Adrenal gland (tissue), 12 donors: Measurements from ENCODE around the gene CATSPER4. TPM values are rescaled to one million over a fixed set of nuclear protein-coding genes. Genes with fewer than 3 reads are reported as not detected.

Experiments
- DNase-seq, 7 donors: peaks; one replicate each; pipeline ENCODE4 v3.0.0-alpha.2; 2019 to 2020
- H3K27ac ChIP-seq, 5 donors: fragments of 200-600 bp; sonication (generic) in 4 of 5; 1 replicate in 3 of 5; 2 replicates in 2 of 5; pipeline versions ENCODE4 v1.5.1 to v1.8.0; 2016 to 2020; ENCODE audit warnings: mild to moderate bottlenecking in 1 of 5
- H3K27me3 ChIP-seq: fragments of 200-600 bp; 2 replicates; pipeline ENCODE4 v1.8.0; 2021
- H3K36me3 ChIP-seq, 2 donors: fragments of 200-600 bp; replicated peaks in 1 of 2; 1 replicate in 1 of 2; 2 replicates in 1 of 2; pipeline versions ENCODE4 v1.5.1 to v1.8.0; 2018 to 2022
- H3K4me1 ChIP-seq, 2 donors: fragments of 200-600 bp; replicated peaks in 1 of 2; 1 replicate in 1 of 2; 2 replicates in 1 of 2; pipeline versions ENCODE4 v1.5.1 to v1.8.0; 2018 to 2021
- H3K4me3 ChIP-seq, 4 donors: fragments of 200-600 bp; sonication (generic) in 3 of 4; one replicate each; pipeline ENCODE4 v1.5.1; 2016 to 2018
- H3K9me3 ChIP-seq, 3 donors: fragments of 200-600 bp; sonication (generic) in 1 of 3; replicated peaks in 1 of 3; 1 replicate in 2 of 3; 2 replicates in 1 of 3; pipeline versions ENCODE4 v1.5.1 to v1.8.0; 2016 to 2021
- POLR2A ChIP-seq, 2 donors: fragments of 450-650 bp; IDR thresholded peaks; one replicate each; pipeline ENCODE4 v1.6.1; 2017; ENCODE audit warnings: antibody characterized with exemption in 2 of 2, mild to moderate bottlenecking in 2 of 2, moderate library complexity in 1 of 2
- WGBS, 4 donors: extraction: QIAGEN DNeasy Blood & Tissue Kit in 2 of 4; methylation state at CpG; one replicate each; pipeline versions ENCODE4 v1.1.5 to v1.1.7; 2013 to 2017; 5-methylcytosine and 5-hydroxymethylcytosine counted together
- intact Hi-C, 2 donors: fragments of 100-400 bp; cut with DNase I; formaldehyde crosslinking; loops; one replicate each; pipeline versions ENCODE4 v1.14.1 to v1.15.0; 2022 to 2023
- polyA plus RNA-seq, 3 donors: library from polyadenylated mRNA; stranded (reverse); fragments of 200-250 nt in 2 of 3; fragments of 350-450 nt in 1 of 3; fragmentation: Illumina TruSeq in 1 of 3; extraction: RNeasy Lipid Tissue Mini Kit (QIAGEN cat#74804) in 1 of 3; gene quantifications; one replicate each; pipeline ENCODE4 v1.2.3, GENCODE V29; 2013 to 2014
- total RNA-seq, 9 donors: library from RNA; depleted of rRNA in 4 of 9; stranded (reverse); fragments of >200 nt in 4 of 9; fragments of 120-200 nt in 1 of 9; fragmentation: NEBNext Ultra II Directional in 1 of 9; extraction: Animal tissue kit (Norgen Biotek cat#: 25700) in 1 of 9; gene quantifications; one replicate each; pipeline versions ENCODE4 v1.1.0 to v1.2.4, GENCODE V29; 2013 to 2023
- TF ChIP-seq, protein P1 (sequence below), 6 experiments: fragments of 450-650 bp in 4 of 6; fragments of 200-600 bp in 2 of 6; sonication (generic) in 1 of 6; IDR thresholded peaks; 1 replicate in 5 of 6; 2 replicates in 1 of 6; pipeline versions ENCODE4 v1.5.1 to v1.8.0; 2016 to 2021; ENCODE audit warnings: antibody characterized with exemption in 6 of 6, mild to moderate bottlenecking in 2 of 6, moderate library complexity in 1 of 6
- donor health status: healthy with polysubstance abuse.
- donor health status: Bipolar disorder and iron deficiency.
- donor health status: DM: yes; HTN: yes; CAD: no.
- donor health status: DM: no; HTN: no; CAD: no.
- donor health status: DM: no; HTN: no; CAD: no.
- donor health status: DM: yes; HTN: yes; CAD: no.

CATSPER4 gene
- total and polyA plus RNA-seq, 12 donors, result not detected

DNA sequence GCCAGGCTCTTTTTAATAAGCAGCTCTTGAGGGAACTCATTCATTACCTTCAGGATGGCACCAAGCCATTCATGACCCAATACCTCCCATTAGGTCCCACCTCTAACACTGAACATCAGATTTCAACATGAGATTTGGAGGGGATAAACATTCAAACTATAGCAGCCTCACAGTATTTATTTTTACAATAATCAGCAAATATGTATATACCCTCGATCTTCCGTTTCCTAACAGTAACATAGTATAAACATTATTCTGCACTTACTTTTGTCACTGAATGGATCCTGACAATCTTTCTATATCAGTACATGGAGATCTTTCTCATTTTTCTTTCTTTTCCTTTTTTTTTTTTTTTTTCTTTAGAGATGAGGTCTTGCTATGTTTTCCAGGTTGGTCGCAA is 5.4 kb downstream of the CATSPER4 start:
- Histone ChIP-seq H3K27ac (no peak overlapping the region), H3K36me3 (no peaks in the 10 kb centered on the region), H3K27me3 (no peaks in the 10 kb centered on the region), H3K9me3 (no peaks in the 10 kb centered on the region), H3K4me3 (no peak overlapping the region), H3K4me1 (no peaks in the 10 kb centered on the region)
- DNase-seq, result no peak
- WGBS, 4 donors, result 55 to 81% (median 71%) methylated on average over 3 of the region's 3 CpGs
- TF ChIP-seq, protein P1, sequence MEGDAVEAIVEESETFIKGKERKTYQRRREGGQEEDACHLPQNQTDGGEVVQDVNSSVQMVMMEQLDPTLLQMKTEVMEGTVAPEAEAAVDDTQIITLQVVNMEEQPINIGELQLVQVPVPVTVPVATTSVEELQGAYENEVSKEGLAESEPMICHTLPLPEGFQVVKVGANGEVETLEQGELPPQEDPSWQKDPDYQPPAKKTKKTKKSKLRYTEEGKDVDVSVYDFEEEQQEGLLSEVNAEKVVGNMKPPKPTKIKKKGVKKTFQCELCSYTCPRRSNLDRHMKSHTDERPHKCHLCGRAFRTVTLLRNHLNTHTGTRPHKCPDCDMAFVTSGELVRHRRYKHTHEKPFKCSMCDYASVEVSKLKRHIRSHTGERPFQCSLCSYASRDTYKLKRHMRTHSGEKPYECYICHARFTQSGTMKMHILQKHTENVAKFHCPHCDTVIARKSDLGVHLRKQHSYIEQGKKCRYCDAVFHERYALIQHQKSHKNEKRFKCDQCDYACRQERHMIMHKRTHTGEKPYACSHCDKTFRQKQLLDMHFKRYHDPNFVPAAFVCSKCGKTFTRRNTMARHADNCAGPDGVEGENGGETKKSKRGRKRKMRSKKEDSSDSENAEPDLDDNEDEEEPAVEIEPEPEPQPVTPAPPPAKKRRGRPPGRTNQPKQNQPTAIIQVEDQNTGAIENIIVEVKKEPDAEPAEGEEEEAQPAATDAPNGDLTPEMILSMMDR (IDR thresholded peaks at IDR 0.05), result no peak
- no peak for TF ChIP-seq POLR2A (IDR thresholded peaks at IDR 0.05)
- intact Hi-C loops, result no loop called here

- Histone ChIP-seq H3K27me3 (no peaks in the 10 kb centered on the region), H3K27ac (no peak overlapping the region), H3K4me3 (no peak overlapping the region), H3K9me3 (no peaks in the 10 kb centered on the region), H3K36me3 (no peaks in the 10 kb centered on the region), H3K4me1 (no peaks in the 10 kb centered on the region)
- 71 to 88% (median 87%) methylated on average over 3 of the region's 3 CpGs for WGBS, 4 donors
- TF ChIP-seq POLR2A (IDR thresholded peaks at IDR 0.05), result no peak
- TF ChIP-seq, protein P1 (IDR thresholded peaks at IDR 0.05), result no peak
- DNase-seq, result no peak
- intact Hi-C loops, result no loop called here
Measured at GRCh38 chr1:26197301-26197700, 6.9 kb downstream of the CATSPER4 start.

- DNase-seq, result no peak
- Histone ChIP-seq H3K36me3 (no peaks in the 10 kb centered on the region), H3K27me3 (no peaks in the 10 kb centered on the region), H3K9me3 (no peaks in the 10 kb centered on the region), H3K4me3 (no peak overlapping the region), H3K27ac (no peak overlapping the region), H3K4me1 (no peaks in the 10 kb centered on the region)
- intact Hi-C loops, result no loop called here
- 82 to 85% (median 84%) methylated on average over 11 of the region's 11 CpGs for WGBS, 4 donors
- TF ChIP-seq POLR2A (IDR thresholded peaks at IDR 0.05), result no peak
- TF ChIP-seq, protein P1 (IDR thresholded peaks at IDR 0.05), result no peak
Measured at GRCh38 chr1:26197813-26198212, 7.4 kb downstream of the CATSPER4 start.

DNA sequence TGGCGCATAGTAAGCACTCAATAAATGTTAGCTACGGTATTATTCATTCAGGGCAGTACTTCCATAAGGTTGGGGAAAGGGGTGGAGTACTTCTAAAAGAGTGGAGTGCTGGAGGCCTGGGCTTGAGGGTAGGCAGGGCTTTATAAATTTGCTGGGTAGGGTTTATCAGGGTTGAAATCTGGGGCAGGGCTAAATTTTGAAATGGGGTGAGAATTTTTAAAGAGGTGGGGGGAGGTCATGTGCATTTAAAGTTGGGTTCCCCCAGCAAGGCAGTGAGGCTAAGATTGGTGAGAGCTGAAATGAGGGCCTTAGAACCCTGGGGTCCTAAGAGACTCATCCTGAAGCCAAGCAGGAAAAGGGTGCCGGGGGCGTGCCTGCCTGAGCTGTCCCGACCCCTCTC is 10.0 kb downstream of the CATSPER4 start:
- DNase-seq, result no peak
- Histone ChIP-seq H3K4me1 (no peaks in the 10 kb centered on the region), H3K27me3 (no peaks in the 10 kb centered on the region), H3K27ac (no peak overlapping the region), H3K4me3 (no peak overlapping the region), H3K9me3 (no peaks in the 10 kb centered on the region), H3K36me3 (no peaks in the 10 kb centered on the region)
- WGBS, 4 donors, result 90 to 96% (median 94%) methylated on average over 4 to 5 of the region's 5 CpGs
- intact Hi-C loops, result no loop called here
- TF ChIP-seq, protein P1 (IDR thresholded peaks at IDR 0.05), result no peak
- no peak for TF ChIP-seq POLR2A (IDR thresholded peaks at IDR 0.05)
